HL-60 (cell line): ENCODE results near the gene IL9.

ENCODE experiments used
- DNase-seq, 2 experiments: peaks; one replicate each; pipeline ENCODE4 v3.0.0-alpha.2; 2010 to 2020; ENCODE audit warnings: low read depth in 1 of 2, low spot score in 1 of 2
- H3K27ac ChIP-seq: fragments of 250-450 bp; sonication (Bioruptor Pico); replicated peaks from 2 replicates; pipeline ENCODE4 v1.5.1; 2020; ENCODE audit warnings: mild to moderate bottlenecking, moderate library complexity
- H3K27me3 ChIP-seq: fragments of 250-450 bp; sonication (Bioruptor Pico); 2 replicates; pipeline ENCODE4 v1.5.1; 2021; ENCODE audit warnings: mild to moderate bottlenecking, moderate library complexity; ENCODE audit not compliant: insufficient read depth, poor library complexity, severe bottlenecking
- H3K4me3 ChIP-seq: replicated peaks from 2 replicates; pipeline ENCODE4 v1.5.1; 2011; ENCODE audit warnings: mild to moderate bottlenecking, control low read depth, low read length; ENCODE audit not compliant: insufficient read depth
- GABPA ChIP-seq: IDR thresholded peaks from 2 replicates; pipeline ENCODE4 v1.6.1; 2012; ENCODE audit warnings: low read depth
- POLR2AphosphoS5 ChIP-seq: IDR thresholded peaks from 2 replicates; pipeline ENCODE4 v1.6.1; 2012; ENCODE audit warnings: low read depth
- SPI1 ChIP-seq: IDR thresholded peaks from 2 replicates; pipeline ENCODE4 v1.6.1; 2012; ENCODE audit warnings: low read depth, mild to moderate bottlenecking, borderline replicate concordance
- TF ChIP-seq, protein P1 (sequence below): IDR thresholded peaks from one replicate; pipeline ENCODE4 v1.5.1; 2011; ENCODE audit warnings: low read length, control low read depth, inconsistent platforms; ENCODE audit not compliant: insufficient read depth
- TF ChIP-seq, protein P2 (sequence below): IDR thresholded peaks from 2 replicates; pipeline ENCODE4 v1.6.1; 2012; ENCODE audit warnings: low read depth; ENCODE audit not compliant: insufficient replicate concordance

IL9 gene

GRCh38 chr5:135915466-135916001, 19.9 kb upstream of the IL9 start:
- Histone ChIP-seq H3K4me3 (no peak overlapping the region), H3K27ac (no peak overlapping the region), H3K27me3 (no peaks in the 10 kb centered on the region)
- no peak for TF ChIP-seq GABPA
- TF ChIP-seq, protein P1, sequence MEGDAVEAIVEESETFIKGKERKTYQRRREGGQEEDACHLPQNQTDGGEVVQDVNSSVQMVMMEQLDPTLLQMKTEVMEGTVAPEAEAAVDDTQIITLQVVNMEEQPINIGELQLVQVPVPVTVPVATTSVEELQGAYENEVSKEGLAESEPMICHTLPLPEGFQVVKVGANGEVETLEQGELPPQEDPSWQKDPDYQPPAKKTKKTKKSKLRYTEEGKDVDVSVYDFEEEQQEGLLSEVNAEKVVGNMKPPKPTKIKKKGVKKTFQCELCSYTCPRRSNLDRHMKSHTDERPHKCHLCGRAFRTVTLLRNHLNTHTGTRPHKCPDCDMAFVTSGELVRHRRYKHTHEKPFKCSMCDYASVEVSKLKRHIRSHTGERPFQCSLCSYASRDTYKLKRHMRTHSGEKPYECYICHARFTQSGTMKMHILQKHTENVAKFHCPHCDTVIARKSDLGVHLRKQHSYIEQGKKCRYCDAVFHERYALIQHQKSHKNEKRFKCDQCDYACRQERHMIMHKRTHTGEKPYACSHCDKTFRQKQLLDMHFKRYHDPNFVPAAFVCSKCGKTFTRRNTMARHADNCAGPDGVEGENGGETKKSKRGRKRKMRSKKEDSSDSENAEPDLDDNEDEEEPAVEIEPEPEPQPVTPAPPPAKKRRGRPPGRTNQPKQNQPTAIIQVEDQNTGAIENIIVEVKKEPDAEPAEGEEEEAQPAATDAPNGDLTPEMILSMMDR, result no peak
- no peak for TF ChIP-seq POLR2AphosphoS5
- no peak for TF ChIP-seq SPI1
- TF ChIP-seq, protein P2, sequence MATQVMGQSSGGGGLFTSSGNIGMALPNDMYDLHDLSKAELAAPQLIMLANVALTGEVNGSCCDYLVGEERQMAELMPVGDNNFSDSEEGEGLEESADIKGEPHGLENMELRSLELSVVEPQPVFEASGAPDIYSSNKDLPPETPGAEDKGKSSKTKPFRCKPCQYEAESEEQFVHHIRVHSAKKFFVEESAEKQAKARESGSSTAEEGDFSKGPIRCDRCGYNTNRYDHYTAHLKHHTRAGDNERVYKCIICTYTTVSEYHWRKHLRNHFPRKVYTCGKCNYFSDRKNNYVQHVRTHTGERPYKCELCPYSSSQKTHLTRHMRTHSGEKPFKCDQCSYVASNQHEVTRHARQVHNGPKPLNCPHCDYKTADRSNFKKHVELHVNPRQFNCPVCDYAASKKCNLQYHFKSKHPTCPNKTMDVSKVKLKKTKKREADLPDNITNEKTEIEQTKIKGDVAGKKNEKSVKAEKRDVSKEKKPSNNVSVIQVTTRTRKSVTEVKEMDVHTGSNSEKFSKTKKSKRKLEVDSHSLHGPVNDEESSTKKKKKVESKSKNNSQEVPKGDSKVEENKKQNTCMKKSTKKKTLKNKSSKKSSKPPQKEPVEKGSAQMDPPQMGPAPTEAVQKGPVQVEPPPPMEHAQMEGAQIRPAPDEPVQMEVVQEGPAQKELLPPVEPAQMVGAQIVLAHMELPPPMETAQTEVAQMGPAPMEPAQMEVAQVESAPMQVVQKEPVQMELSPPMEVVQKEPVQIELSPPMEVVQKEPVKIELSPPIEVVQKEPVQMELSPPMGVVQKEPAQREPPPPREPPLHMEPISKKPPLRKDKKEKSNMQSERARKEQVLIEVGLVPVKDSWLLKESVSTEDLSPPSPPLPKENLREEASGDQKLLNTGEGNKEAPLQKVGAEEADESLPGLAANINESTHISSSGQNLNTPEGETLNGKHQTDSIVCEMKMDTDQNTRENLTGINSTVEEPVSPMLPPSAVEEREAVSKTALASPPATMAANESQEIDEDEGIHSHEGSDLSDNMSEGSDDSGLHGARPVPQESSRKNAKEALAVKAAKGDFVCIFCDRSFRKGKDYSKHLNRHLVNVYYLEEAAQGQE, result no peak
- no peak for DNase-seq

- no peak for DNase-seq
- TF ChIP-seq SPI1 (no peak), GABPA (no peak), POLR2AphosphoS5 (no peak)
- TF ChIP-seq, protein P1, result no peak
- TF ChIP-seq, protein P2, result no peak
Measured at GRCh38 chr5:135913713-135914626, 18.3 kb upstream of the IL9 start.

GRCh38 chr5:135905144-135905543, 9.5 kb upstream of the IL9 start:
- DNase-seq, result no peak
- Histone ChIP-seq H3K27ac (no peak overlapping the region), H3K4me3 (no peak overlapping the region), H3K27me3 (no peaks in the 10 kb centered on the region)
- TF ChIP-seq, protein P1, result no peak
- TF ChIP-seq SPI1 (no peak), POLR2AphosphoS5 (no peak), GABPA (no peak)
- TF ChIP-seq, protein P2, result no peak

More at GRCh38 chr5:135913713-135914626, 18.3 kb upstream of the IL9 start:
- H3K27ac ChIP-seq, result no peak overlapping the region
- no peak overlapping the region for H3K4me3 ChIP-seq
- H3K27me3 ChIP-seq, result no peaks in the 10 kb centered on the region
